ENCODE data around the gene RPS14. TPM values are rescaled to one million over a fixed set of nuclear protein-coding genes. Genes with fewer than 3 reads are reported as not detected.

Gene RPS14
- total and polyA plus RNA-seq, 9 of the 15 experiments (the other 6 are each of a cell fraction or from before 2014, with no cell fraction given), result 1,824 to 5,983 (median 3,017) TPM

DNA sequence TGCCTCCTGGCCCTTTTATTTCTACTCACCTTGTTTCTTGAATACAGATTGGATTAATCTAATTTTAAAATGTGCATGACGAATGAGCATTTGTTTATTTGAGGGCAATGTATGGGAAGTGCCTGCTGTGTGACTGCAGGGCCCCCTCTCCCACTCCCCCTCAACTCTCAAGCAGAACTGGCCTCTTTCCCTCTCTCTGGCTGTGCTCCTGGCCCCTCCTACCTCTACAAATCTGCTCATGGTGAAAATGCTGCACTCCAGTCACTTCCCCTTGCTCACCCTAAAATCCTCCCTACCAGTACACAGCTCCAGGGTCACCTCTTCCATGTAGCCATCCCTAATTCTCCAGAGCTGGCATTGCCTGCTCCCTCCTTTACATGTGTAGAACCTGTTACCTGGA lies 41.2 kb upstream of the RPS14 start:
- no peak for ATAC-seq
- no peak overlapping the region for H3K4me3 ChIP-seq
- no peaks in the 10 kb centered on the region for H3K27me3 ChIP-seq (ENCODE audit: control insufficient read depth in 2 of 2, insufficient read depth in 2 of 2, low read length in 2 of 2)
- BruUV-seq (replicated peaks), result no TSS peak
- FAIRE-seq, result no peak
- ChIA-PET CTCF (ENCODE audit: low intra/inter-chr PET ratio) (no interaction called here), POLR2A (interaction anchor here (0.6 to 5.0 kb wide), 5 partner anchors 9 to 737 kb away, joined by 3 to 57 read pairs (median 4); no protein-coding TSS in a partner anchor)
- WGBS (ENCODE audit: insufficient coverage, low coverage, missing lambda C conversion rate), result 28% methylated on average over 1 of the region's 1 CpG
- H4K20me1 ChIP-seq (replicated peaks; ENCODE audit: control insufficient read depth, insufficient read depth, low read length), result peaks cover 3% of the 10 kb centered on the region; the same call in 1 of the 2 replicates
- DNase-seq (ENCODE audit: extremely low read depth in 1 of 4, low spot score in 3 of 4), result no peak
- TF ChIP-seq FOXJ3 (CRISPR knock-in tag; IDR thresholded peaks at IDR 0.05) (no peak), ZNF668 (CRISPR knock-in tag; IDR thresholded peaks at IDR 0.05) (no peak), CTBP1 (IDR thresholded peaks at IDR 0.05; ENCODE audit: borderline replicate concordance) (no peak), ZNF274 (IDR thresholded peaks at IDR 0.05; ENCODE audit: borderline replicate concordance, low read depth, low read length) (no peak)
- no peaks in the 10 kb centered on the region for H3K9me1 ChIP-seq (ENCODE audit: control insufficient read depth, insufficient read depth, low read length)
- peak overlapping the region in 1 of 2 experiments; percentile 16; a peak in 1 of 4 replicates for H3K9ac ChIP-seq (ENCODE audit: insufficient read depth in 1 of 2, low read depth in 2 of 2, low read length in 2 of 2)
- H3K4me1 ChIP-seq (replicated peaks in 1 of 2; ENCODE audit: control insufficient read depth in 2 of 2, insufficient read depth in 2 of 2, low read length in 2 of 2), result peaks cover 36 to 43% of the 10 kb centered on the region in 2 experiments
- in situ Hi-C loops (cut with MboI) (no loop called here), intact Hi-C loops (cut with micrococcal nuclease) (no loop called here)
- H3K27ac ChIP-seq (ENCODE audit: extremely low read depth, low read depth, low read length), result no peak overlapping the region
- peaks cover 21% of the 10 kb centered on the region; the same call in 2 of the 3 replicates for H3K36me3 ChIP-seq (ENCODE audit: control insufficient read depth, insufficient read depth, low read length)
- no peak overlapping the region for H2AFZ ChIP-seq (ENCODE audit: low read depth, low read length)
- peaks cover 62% of the 10 kb centered on the region for H3K79me2 ChIP-seq (ENCODE audit: control insufficient read depth, insufficient read depth, low read length)
- H3K4me2 ChIP-seq (ENCODE audit: insufficient read depth, low read length), result no peak overlapping the region
- no peaks in the 10 kb centered on the region for H3K9me3 ChIP-seq (replicated peaks; ENCODE audit: control insufficient read depth, insufficient read depth, low read depth, low read length)

DNA sequence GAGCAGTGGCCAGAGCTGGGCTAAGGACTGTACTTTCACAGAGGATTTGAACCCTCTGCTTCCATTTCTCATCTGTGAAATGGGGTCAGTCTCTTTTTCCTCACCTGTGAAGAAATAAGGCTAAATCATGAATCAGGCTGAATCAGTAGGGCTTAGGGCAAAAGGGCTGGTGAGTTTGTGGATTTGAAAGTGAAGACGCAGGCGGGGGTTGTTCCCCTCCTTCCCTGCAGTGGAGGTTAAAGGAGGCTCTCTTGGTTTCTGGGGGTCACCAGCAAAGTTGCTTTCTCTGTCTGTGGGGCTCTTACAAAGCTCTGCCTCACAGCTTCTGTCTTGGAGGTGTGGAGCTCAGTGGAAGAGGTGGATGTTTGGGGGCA lies 40.7 kb upstream of the RPS14 start:
- no peak for FAIRE-seq
- peak overlapping the region in 1 of 2 experiments; percentile 64; a peak in 1 of 4 replicates for H3K9ac ChIP-seq (ENCODE audit: insufficient read depth in 1 of 2, low read depth in 2 of 2, low read length in 2 of 2)
- no peak overlapping the region for H3K4me2 ChIP-seq (ENCODE audit: insufficient read depth, low read length)
- no peak for ATAC-seq
- no TSS peak for BruUV-seq (replicated peaks)
- H3K9me3 ChIP-seq (replicated peaks; ENCODE audit: control insufficient read depth, insufficient read depth, low read depth, low read length), result no peaks in the 10 kb centered on the region
- no peaks in the 10 kb centered on the region for H3K27me3 ChIP-seq (ENCODE audit: control insufficient read depth in 2 of 2, insufficient read depth in 2 of 2, low read length in 2 of 2)
- WGBS (ENCODE audit: insufficient coverage, low coverage, missing lambda C conversion rate), result no CpG with 5 or more reads among the region's 2 CpGs
- ChIA-PET POLR2A (interaction anchor here (0.9 to 5.0 kb wide), 3 partner anchors 10 to 26 kb away, joined by 3 to 57 read pairs (median 4); no protein-coding TSS in a partner anchor), CTCF (ENCODE audit: low intra/inter-chr PET ratio) (no interaction called here)
- no peak overlapping the region for H3K27ac ChIP-seq (ENCODE audit: extremely low read depth, low read depth, low read length)
- intact Hi-C loops (cut with micrococcal nuclease) (no loop called here), in situ Hi-C loops (cut with MboI) (no loop called here)
- DNase-seq (ENCODE audit: extremely low read depth in 1 of 4, low spot score in 3 of 4), result no peak
- no peaks in the 10 kb centered on the region for H3K9me1 ChIP-seq (ENCODE audit: control insufficient read depth, insufficient read depth, low read length)
- peaks cover 64% of the 10 kb centered on the region for H3K79me2 ChIP-seq (ENCODE audit: control insufficient read depth, insufficient read depth, low read length)
- no peak overlapping the region for H2AFZ ChIP-seq (ENCODE audit: low read depth, low read length)
- peaks cover 36 to 48% of the 10 kb centered on the region in 2 experiments for H3K4me1 ChIP-seq (replicated peaks in 1 of 2; ENCODE audit: control insufficient read depth in 2 of 2, insufficient read depth in 2 of 2, low read length in 2 of 2)
- H4K20me1 ChIP-seq (replicated peaks; ENCODE audit: control insufficient read depth, insufficient read depth, low read length), result peaks cover 3% of the 10 kb centered on the region; the same call in 1 of the 2 replicates
- H3K4me3 ChIP-seq, result no peak overlapping the region
- H3K36me3 ChIP-seq (ENCODE audit: control insufficient read depth, insufficient read depth, low read length), result peaks cover 21% of the 10 kb centered on the region; the same call in 2 of the 3 replicates
- TF ChIP-seq BACH1 (tag; IDR thresholded peaks at IDR 0.05), result no peak
- no peak for TF ChIP-seq ARID1B (IDR thresholded peaks at IDR 0.05)
- TF ChIP-seq TAF15 (IDR thresholded peaks at IDR 0.05; ENCODE audit: low read depth, low read length), result no peak
- TF ChIP-seq, protein P1, sequence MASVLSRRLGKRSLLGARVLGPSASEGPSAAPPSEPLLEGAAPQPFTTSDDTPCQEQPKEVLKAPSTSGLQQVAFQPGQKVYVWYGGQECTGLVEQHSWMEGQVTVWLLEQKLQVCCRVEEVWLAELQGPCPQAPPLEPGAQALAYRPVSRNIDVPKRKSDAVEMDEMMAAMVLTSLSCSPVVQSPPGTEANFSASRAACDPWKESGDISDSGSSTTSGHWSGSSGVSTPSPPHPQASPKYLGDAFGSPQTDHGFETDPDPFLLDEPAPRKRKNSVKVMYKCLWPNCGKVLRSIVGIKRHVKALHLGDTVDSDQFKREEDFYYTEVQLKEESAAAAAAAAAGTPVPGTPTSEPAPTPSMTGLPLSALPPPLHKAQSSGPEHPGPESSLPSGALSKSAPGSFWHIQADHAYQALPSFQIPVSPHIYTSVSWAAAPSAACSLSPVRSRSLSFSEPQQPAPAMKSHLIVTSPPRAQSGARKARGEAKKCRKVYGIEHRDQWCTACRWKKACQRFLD (CRISPR knock-in tag; IDR thresholded peaks at IDR 0.05), result no peak
- no peak for TF ChIP-seq RBM15 (IDR thresholded peaks at IDR 0.05; ENCODE audit: insufficient read depth, low read length)
- TF ChIP-seq CBX2 (IDR thresholded peaks at IDR 0.05; ENCODE audit: insufficient read depth, low read length, poor library complexity, severe bottlenecking), result no peak
- TF ChIP-seq, protein P2, sequence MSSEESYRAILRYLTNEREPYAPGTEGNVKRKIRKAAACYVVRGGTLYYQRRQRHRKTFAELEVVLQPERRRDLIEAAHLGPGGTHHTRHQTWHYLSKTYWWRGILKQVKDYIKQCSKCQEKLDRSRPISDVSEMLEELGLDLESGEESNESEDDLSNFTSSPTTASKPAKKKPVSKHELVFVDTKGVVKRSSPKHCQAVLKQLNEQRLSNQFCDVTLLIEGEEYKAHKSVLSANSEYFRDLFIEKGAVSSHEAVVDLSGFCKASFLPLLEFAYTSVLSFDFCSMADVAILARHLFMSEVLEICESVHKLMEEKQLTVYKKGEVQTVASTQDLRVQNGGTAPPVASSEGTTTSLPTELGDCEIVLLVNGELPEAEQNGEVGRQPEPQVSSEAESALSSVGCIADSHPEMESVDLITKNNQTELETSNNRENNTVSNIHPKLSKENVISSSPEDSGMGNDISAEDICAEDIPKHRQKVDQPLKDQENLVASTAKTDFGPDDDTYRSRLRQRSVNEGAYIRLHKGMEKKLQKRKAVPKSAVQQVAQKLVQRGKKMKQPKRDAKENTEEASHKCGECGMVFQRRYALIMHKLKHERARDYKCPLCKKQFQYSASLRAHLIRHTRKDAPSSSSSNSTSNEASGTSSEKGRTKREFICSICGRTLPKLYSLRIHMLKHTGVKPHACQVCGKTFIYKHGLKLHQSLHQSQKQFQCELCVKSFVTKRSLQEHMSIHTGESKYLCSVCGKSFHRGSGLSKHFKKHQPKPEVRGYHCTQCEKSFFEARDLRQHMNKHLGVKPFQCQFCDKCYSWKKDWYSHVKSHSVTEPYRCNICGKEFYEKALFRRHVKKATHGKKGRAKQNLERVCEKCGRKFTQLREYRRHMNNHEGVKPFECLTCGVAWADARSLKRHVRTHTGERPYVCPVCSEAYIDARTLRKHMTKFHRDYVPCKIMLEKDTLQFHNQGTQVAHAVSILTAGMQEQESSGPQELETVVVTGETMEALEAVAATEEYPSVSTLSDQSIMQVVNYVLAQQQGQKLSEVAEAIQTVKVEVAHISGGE (CRISPR knock-in tag; IDR thresholded peaks at IDR 0.05), result no peak
